ENCODE measurements around the gene NDUFV1. TPM values are rescaled to one million over a fixed set of nuclear protein-coding genes. Genes with fewer than 3 reads are reported as not detected.

NDUFV1 gene
- total and polyA plus RNA-seq, 5 donors from 2014 or later: 101 to 204 (median 119) TPM

- Mint-ChIP-seq H3K9me3 (peaks cover 0 to 1% (median 0%) of the 10 kb centered on the region in 7 donors), H3K36me3 (no peaks in the 10 kb centered on the region), H3K27me3 (peaks cover 41% of the 10 kb centered on the region), H3K4me3 (no peak overlapping the region), H3K27ac (no peak overlapping the region), H3K4me1 (peaks cover 0 to 6% (median under 1%) of the 10 kb centered on the region in 4 donors)
- ATAC-seq (ENCODE audit: low read depth in 2 of 2) (no peak), DNase-seq (no peak)
- peaks cover 6% of the 10 kb centered on the region for H3K27me3 ChIP-seq (ENCODE audit: control insufficient read depth, insufficient read depth, low read length)
- H3K4me1 ChIP-seq (ENCODE audit: control insufficient read depth, insufficient read depth, low read length, poor library complexity, severe bottlenecking): no peaks in the 10 kb centered on the region
- H3K9me3 ChIP-seq (ENCODE audit: control insufficient read depth in 2 of 2, low read length in 2 of 2): no peaks in the 10 kb centered on the region
- no peak overlapping the region for H3K4me3 ChIP-seq (ENCODE audit: low read depth, low read length)
- H3K27ac ChIP-seq (ENCODE audit: insufficient read depth, low read length, poor library complexity, severe bottlenecking): no peak overlapping the region
- no peaks in the 10 kb centered on the region for H3K36me3 ChIP-seq (ENCODE audit: control insufficient read depth, insufficient read depth, low read length)
Observed at GRCh38 chr11:67572305-67572704, 34.4 kb upstream of the NDUFV1 start.

- H3K4me3 ChIP-seq (ENCODE audit: low read depth, low read length): no peak overlapping the region
- H3K36me3 ChIP-seq (ENCODE audit: control insufficient read depth, insufficient read depth, low read length): no peaks in the 10 kb centered on the region
- peaks cover 6% of the 10 kb centered on the region for H3K27me3 ChIP-seq (ENCODE audit: control insufficient read depth, insufficient read depth, low read length)
- Mint-ChIP-seq H3K9me3 (peaks cover 0 to 1% (median 0%) of the 10 kb centered on the region in 7 donors), H3K4me1 (peaks cover 0 to 6% (median under 1%) of the 10 kb centered on the region in 4 donors), H3K4me3 (peak overlapping the region in 1 of 4 donors; percentile 58), H3K27me3 (peaks cover 43% of the 10 kb centered on the region), H3K27ac (no peak overlapping the region), H3K36me3 (no peaks in the 10 kb centered on the region)
- no peaks in the 10 kb centered on the region for H3K9me3 ChIP-seq (ENCODE audit: control insufficient read depth in 2 of 2, low read length in 2 of 2)
- H3K27ac ChIP-seq (ENCODE audit: insufficient read depth, low read length, poor library complexity, severe bottlenecking): no peak overlapping the region
- H3K4me1 ChIP-seq (ENCODE audit: control insufficient read depth, insufficient read depth, low read length, poor library complexity, severe bottlenecking): no peaks in the 10 kb centered on the region
- DNase-seq (peak in 1 of 3 donors; percentile 42), ATAC-seq (ENCODE audit: low read depth in 2 of 2) (no peak)
Observed at GRCh38 chr11:67572747-67573419, 33.9 kb upstream of the NDUFV1 start.

- no peaks in the 10 kb centered on the region for H3K9me3 ChIP-seq (ENCODE audit: control insufficient read depth in 2 of 2, low read length in 2 of 2)
- peaks cover 56% of the 10 kb centered on the region for H3K27me3 Mint-ChIP-seq
- H3K4me3 Mint-ChIP-seq: peak overlapping the region in 1 of 4 donors; percentile 18
- H3K4me1 Mint-ChIP-seq: peaks cover 5 to 12% (median 8%) of the 10 kb centered on the region in 4 donors
- H3K27ac Mint-ChIP-seq: no peak overlapping the region
- no peaks in the 10 kb centered on the region for H3K36me3 ChIP-seq (ENCODE audit: control insufficient read depth, insufficient read depth, low read length)
- H3K9me3 Mint-ChIP-seq: peaks cover 0 to 2% (median 0%) of the 10 kb centered on the region in 7 donors
- H3K4me1 ChIP-seq (ENCODE audit: control insufficient read depth, insufficient read depth, low read length, poor library complexity, severe bottlenecking): no peaks in the 10 kb centered on the region
- no peak overlapping the region for H3K27ac ChIP-seq (ENCODE audit: insufficient read depth, low read length, poor library complexity, severe bottlenecking)
- ATAC-seq (ENCODE audit: low read depth in 2 of 2) (no peak), DNase-seq (no peak)
- peaks cover 6% of the 10 kb centered on the region for H3K27me3 ChIP-seq (ENCODE audit: control insufficient read depth, insufficient read depth, low read length)
- no peak overlapping the region for H3K4me3 ChIP-seq (ENCODE audit: low read depth, low read length)
- H3K36me3 Mint-ChIP-seq: no peaks in the 10 kb centered on the region
Observed at GRCh38 chr11:67574938-67575337, 31.8 kb upstream of the NDUFV1 start.

GRCh38 chr11:67576735-67577475, 29.8 kb upstream of the NDUFV1 start:
- ATAC-seq (ENCODE audit: low read depth in 2 of 2): no peak
- H3K27ac ChIP-seq (ENCODE audit: insufficient read depth, low read length, poor library complexity, severe bottlenecking): no peak overlapping the region
- H3K4me3 ChIP-seq (ENCODE audit: low read depth, low read length): no peak overlapping the region
- H3K27me3 ChIP-seq (ENCODE audit: control insufficient read depth, insufficient read depth, low read length): peaks cover 3% of the 10 kb centered on the region
- Mint-ChIP-seq H3K36me3 (no peaks in the 10 kb centered on the region), H3K4me3 (no peak overlapping the region), H3K27ac (no peak overlapping the region), H3K4me1 (peaks cover 5 to 16% (median 9%) of the 10 kb centered on the region in 4 donors), H3K9me3 (peaks cover 0 to 2% (median 0%) of the 10 kb centered on the region in 7 donors), H3K27me3 (peaks cover 65% of the 10 kb centered on the region)
- H3K36me3 ChIP-seq (ENCODE audit: control insufficient read depth, insufficient read depth, low read length): no peaks in the 10 kb centered on the region
- H3K4me1 ChIP-seq (ENCODE audit: control insufficient read depth, insufficient read depth, low read length, poor library complexity, severe bottlenecking): no peaks in the 10 kb centered on the region
- no peak for DNase-seq
- H3K9me3 ChIP-seq (ENCODE audit: control insufficient read depth in 2 of 2, low read length in 2 of 2): no peaks in the 10 kb centered on the region

- DNase-seq (no peak), ATAC-seq (ENCODE audit: low read depth in 2 of 2) (no peak)
- Histone ChIP-seq H3K4me3 (ENCODE audit: low read depth, low read length) (no peak overlapping the region), H3K9me3 (ENCODE audit: control insufficient read depth in 2 of 2, low read length in 2 of 2) (no peaks in the 10 kb centered on the region), H3K27ac (ENCODE audit: insufficient read depth, low read length, poor library complexity, severe bottlenecking) (no peak overlapping the region), H3K36me3 (ENCODE audit: control insufficient read depth, insufficient read depth, low read length) (no peaks in the 10 kb centered on the region), H3K27me3 (ENCODE audit: control insufficient read depth, insufficient read depth, low read length) (no peaks in the 10 kb centered on the region), H3K4me1 (ENCODE audit: control insufficient read depth, insufficient read depth, low read length, poor library complexity, severe bottlenecking) (no peaks in the 10 kb centered on the region)
- Mint-ChIP-seq H3K27ac (no peak overlapping the region), H3K36me3 (no peaks in the 10 kb centered on the region), H3K27me3 (peaks cover 65% of the 10 kb centered on the region), H3K9me3 (peaks cover 0 to 2% (median 0%) of the 10 kb centered on the region in 7 donors), H3K4me3 (no peak overlapping the region), H3K4me1 (peaks cover 11 to 21% (median 18%) of the 10 kb centered on the region in 4 donors)
Observed at GRCh38 chr11:67577951-67578350, 28.8 kb upstream of the NDUFV1 start.

- no peaks in the 10 kb centered on the region for H3K9me3 ChIP-seq (ENCODE audit: control insufficient read depth in 2 of 2, low read length in 2 of 2)
- no peak overlapping the region for H3K27ac ChIP-seq (ENCODE audit: insufficient read depth, low read length, poor library complexity, severe bottlenecking)
- DNase-seq (no peak), ATAC-seq (ENCODE audit: low read depth in 2 of 2) (no peak)
- peaks cover 14% of the 10 kb centered on the region for H3K4me1 ChIP-seq (ENCODE audit: control insufficient read depth, insufficient read depth, low read length, poor library complexity, severe bottlenecking)
- no peak overlapping the region for H3K4me3 ChIP-seq (ENCODE audit: low read depth, low read length)
- peaks cover 46% of the 10 kb centered on the region for H3K27me3 Mint-ChIP-seq
- H3K36me3 Mint-ChIP-seq: peaks cover 2% of the 10 kb centered on the region
- no peaks in the 10 kb centered on the region for H3K27me3 ChIP-seq (ENCODE audit: control insufficient read depth, insufficient read depth, low read length)
- peak overlapping the region in 2 of 4 donors; percentile 46 to 48 for H3K4me3 Mint-ChIP-seq
- peak overlapping the region in 1 of 3 donors; percentile 31 for H3K27ac Mint-ChIP-seq
- H3K9me3 Mint-ChIP-seq: peaks cover 0 to 4% (median 0%) of the 10 kb centered on the region in 7 donors
- no peaks in the 10 kb centered on the region for H3K36me3 ChIP-seq (ENCODE audit: control insufficient read depth, insufficient read depth, low read length)
- peaks cover 14 to 35% (median 26%) of the 10 kb centered on the region in 4 donors for H3K4me1 Mint-ChIP-seq
Observed at GRCh38 chr11:67581469-67581868, 25.3 kb upstream of the NDUFV1 start.

- peaks cover 16 to 41% (median 28%) of the 10 kb centered on the region in 4 donors for H3K4me1 Mint-ChIP-seq
Observed at GRCh38 chr11:67582011-67582410, 24.7 kb upstream of the NDUFV1 start.

More at GRCh38 chr11:67582011-67582410, 24.7 kb upstream of the NDUFV1 start:
- Histone ChIP-seq H3K4me3 (ENCODE audit: low read depth, low read length) (peak overlapping the region; percentile 26), H3K27ac (ENCODE audit: insufficient read depth, low read length, poor library complexity, severe bottlenecking) (no peak overlapping the region), H3K27me3 (ENCODE audit: control insufficient read depth, insufficient read depth, low read length) (no peaks in the 10 kb centered on the region), H3K36me3 (ENCODE audit: control insufficient read depth, insufficient read depth, low read length) (no peaks in the 10 kb centered on the region), H3K9me3 (ENCODE audit: control insufficient read depth in 2 of 2, low read length in 2 of 2) (no peaks in the 10 kb centered on the region), H3K4me1 (ENCODE audit: control insufficient read depth, insufficient read depth, low read length, poor library complexity, severe bottlenecking) (peaks cover 14% of the 10 kb centered on the region)
- peak overlapping the region; percentile 55 to 73 (median 65) for H3K27ac Mint-ChIP-seq
- peaks cover 6% of the 10 kb centered on the region for H3K36me3 Mint-ChIP-seq
- no peak for DNase-seq
- no peak for ATAC-seq (ENCODE audit: low read depth in 2 of 2)
- H3K27me3 Mint-ChIP-seq: peaks cover 42% of the 10 kb centered on the region
- H3K4me3 Mint-ChIP-seq: peak overlapping the region; percentile 48 to 86 (median 76)
- H3K9me3 Mint-ChIP-seq: peaks cover 0 to 4% (median 0%) of the 10 kb centered on the region in 7 donors

All from CD4-positive, CD25-positive, alpha-beta regulatory T cell (primary cell).